HepG2 (cell line): ENCODE measurements around the gene FKBP1A. TPM values are rescaled to one million over a fixed set of nuclear protein-coding genes. Genes with fewer than 3 reads are reported as not detected.

Experiments
- ISX ChIP-seq: sonication (generic); formaldehyde crosslinking; conservative IDR thresholded peaks from 2 replicates; pipeline ENCODE4 v1.5.0; 2020; ENCODE audit warnings: missing genetic modification reagents
- SMAD9 ChIP-seq: sonication (generic); formaldehyde crosslinking; IDR thresholded peaks from 2 replicates; pipeline ENCODE4 v1.5.1; 2020; ENCODE audit warnings: mild to moderate bottlenecking, missing genetic modification reagents
- SRSF1 ChIP-seq: fragments of 200-400 bp; formaldehyde crosslinking; optimal IDR thresholded peaks from 2 replicates; pipeline ENCODE3; 2017; ENCODE audit warnings: mild to moderate bottlenecking, low read depth, low read length, moderate library complexity
- TSC22D2 ChIP-seq: sonication (generic); formaldehyde crosslinking; IDR thresholded peaks from 2 replicates; pipeline ENCODE4 v1.5.1; 2020; ENCODE audit warnings: missing genetic modification reagents, mild to moderate bottlenecking, borderline replicate concordance
- ZNF253 ChIP-seq: sonication (generic); formaldehyde crosslinking; IDR thresholded peaks from 2 replicates; pipeline ENCODE4 v1.8.0; 2022; ENCODE audit warnings: mild to moderate bottlenecking, missing genetic modification reagents, borderline replicate concordance
- polyA plus RNA-seq, 8 experiments: library from polyadenylated mRNA; depleted of rRNA in 3 of 8; stranded (reverse) in 7 of 8; unstranded in 1 of 8; fragments of >200 nt; fragmentation: Illumina TruSeq in 4 of 8; extraction: Trizol in 4 of 8; gene quantifications; 2 replicates each; pipeline versions ENCODE4 v1.2.1 to v1.2.3, GENCODE V29; 2011 to 2016; ENCODE audit warnings: low read depth in 4 of 8, missing spikeins in 1 of 8, mixed read lengths in 1 of 8; ENCODE audit not compliant: insufficient read depth in 1 of 8
- total RNA-seq, 5 experiments: library from RNA; depleted of rRNA; stranded (reverse); fragments of >200 nt; fragmentation: Illumina TruSeq; extraction: Trizol; gene quantifications; 2 replicates each; pipeline ENCODE4 v1.2.3, GENCODE V29; 2016; ENCODE audit warnings: low read depth in 1 of 5
- TF ChIP-seq, protein P1 (sequence below), 2 experiments: sonication (generic) in 1 of 2; formaldehyde crosslinking in 1 of 2; IDR thresholded peaks; 2 replicates each; pipeline versions ENCODE4 v1.6.1 to v1.9.0; 2014 to 2022; ENCODE audit warnings: antibody characterized with exemption in 1 of 2, borderline replicate concordance in 1 of 2, inconsistent platforms in 1 of 2, low read depth in 1 of 2, missing genetic modification reagents in 1 of 2
- TF ChIP-seq, protein P2 (sequence below): sonication (generic); formaldehyde crosslinking; IDR thresholded peaks from 2 replicates; pipeline ENCODE4 v1.4.0; 2020; ENCODE audit warnings: missing genetic modification reagents, borderline replicate concordance
- TF ChIP-seq, protein P3 (sequence below): sonication (generic); formaldehyde crosslinking; IDR thresholded peaks from 2 replicates; pipeline ENCODE4 v1.4.0; 2020; ENCODE audit warnings: missing genetic modification reagents, borderline replicate concordance
- TF ChIP-seq, protein P4 (sequence below): sonication (generic); formaldehyde crosslinking; IDR thresholded peaks from 2 replicates; pipeline ENCODE4 v1.5.0; 2020; ENCODE audit warnings: missing genetic modification reagents
- TF ChIP-seq, protein P5 (sequence below): sonication (generic); formaldehyde crosslinking; IDR thresholded peaks from 2 replicates; pipeline ENCODE4 v1.4.0; 2020; ENCODE audit warnings: mild to moderate bottlenecking, low read depth, missing genetic modification reagents
- TF ChIP-seq, protein P6 (sequence below): sonication (generic); formaldehyde crosslinking; IDR thresholded peaks from 2 replicates; pipeline ENCODE4 v1.4.0; 2020; ENCODE audit warnings: missing genetic modification reagents
- TF ChIP-seq, protein P7 (sequence below): sonication (generic); formaldehyde crosslinking; IDR thresholded peaks from 2 replicates; pipeline ENCODE4 v1.4.0; 2020; ENCODE audit warnings: mild to moderate bottlenecking, missing genetic modification reagents

The FKBP1A gene
- total and polyA plus RNA-seq, 2 of the 13 experiments (the other 11 are each of a cell fraction or from before 2014, with no cell fraction given), result 119 to 468 TPM

DNA sequence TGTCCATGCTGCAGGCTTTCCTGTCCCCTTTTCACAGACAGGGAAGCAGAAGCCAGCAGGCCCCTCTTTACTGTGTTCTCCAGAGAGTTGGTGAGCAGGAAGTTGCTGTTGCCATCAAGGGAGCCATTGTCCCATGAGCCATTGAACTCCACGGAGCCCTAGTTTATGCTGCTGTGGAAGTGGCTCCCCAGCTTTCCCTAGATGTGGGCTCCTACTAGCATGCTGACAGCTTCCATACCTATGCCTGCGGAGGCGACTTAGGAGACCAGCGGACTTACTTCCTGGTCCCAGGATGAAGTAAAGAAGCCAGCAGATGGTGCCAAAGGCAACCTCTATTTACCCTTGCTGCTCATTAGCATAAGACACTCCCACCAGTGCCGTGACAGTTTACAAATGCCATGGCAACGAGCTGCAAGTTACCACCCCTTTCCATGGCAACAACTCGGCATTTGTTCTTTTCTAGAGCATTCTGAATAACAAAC, 30.8 kb upstream of the FKBP1A start (continued):
- TF ChIP-seq, protein P1, sequence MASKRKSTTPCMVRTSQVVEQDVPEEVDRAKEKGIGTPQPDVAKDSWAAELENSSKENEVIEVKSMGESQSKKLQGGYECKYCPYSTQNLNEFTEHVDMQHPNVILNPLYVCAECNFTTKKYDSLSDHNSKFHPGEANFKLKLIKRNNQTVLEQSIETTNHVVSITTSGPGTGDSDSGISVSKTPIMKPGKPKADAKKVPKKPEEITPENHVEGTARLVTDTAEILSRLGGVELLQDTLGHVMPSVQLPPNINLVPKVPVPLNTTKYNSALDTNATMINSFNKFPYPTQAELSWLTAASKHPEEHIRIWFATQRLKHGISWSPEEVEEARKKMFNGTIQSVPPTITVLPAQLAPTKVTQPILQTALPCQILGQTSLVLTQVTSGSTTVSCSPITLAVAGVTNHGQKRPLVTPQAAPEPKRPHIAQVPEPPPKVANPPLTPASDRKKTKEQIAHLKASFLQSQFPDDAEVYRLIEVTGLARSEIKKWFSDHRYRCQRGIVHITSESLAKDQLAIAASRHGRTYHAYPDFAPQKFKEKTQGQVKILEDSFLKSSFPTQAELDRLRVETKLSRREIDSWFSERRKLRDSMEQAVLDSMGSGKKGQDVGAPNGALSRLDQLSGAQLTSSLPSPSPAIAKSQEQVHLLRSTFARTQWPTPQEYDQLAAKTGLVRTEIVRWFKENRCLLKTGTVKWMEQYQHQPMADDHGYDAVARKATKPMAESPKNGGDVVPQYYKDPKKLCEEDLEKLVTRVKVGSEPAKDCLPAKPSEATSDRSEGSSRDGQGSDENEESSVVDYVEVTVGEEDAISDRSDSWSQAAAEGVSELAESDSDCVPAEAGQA (IDR thresholded peaks at IDR 0.05; ENCODE audit: low read depth), result no peak
- TF ChIP-seq, protein P1 (CRISPR knock-in tag; IDR thresholded peaks at IDR 0.05; ENCODE audit: borderline replicate concordance), result no peak
- TF ChIP-seq, protein P2, sequence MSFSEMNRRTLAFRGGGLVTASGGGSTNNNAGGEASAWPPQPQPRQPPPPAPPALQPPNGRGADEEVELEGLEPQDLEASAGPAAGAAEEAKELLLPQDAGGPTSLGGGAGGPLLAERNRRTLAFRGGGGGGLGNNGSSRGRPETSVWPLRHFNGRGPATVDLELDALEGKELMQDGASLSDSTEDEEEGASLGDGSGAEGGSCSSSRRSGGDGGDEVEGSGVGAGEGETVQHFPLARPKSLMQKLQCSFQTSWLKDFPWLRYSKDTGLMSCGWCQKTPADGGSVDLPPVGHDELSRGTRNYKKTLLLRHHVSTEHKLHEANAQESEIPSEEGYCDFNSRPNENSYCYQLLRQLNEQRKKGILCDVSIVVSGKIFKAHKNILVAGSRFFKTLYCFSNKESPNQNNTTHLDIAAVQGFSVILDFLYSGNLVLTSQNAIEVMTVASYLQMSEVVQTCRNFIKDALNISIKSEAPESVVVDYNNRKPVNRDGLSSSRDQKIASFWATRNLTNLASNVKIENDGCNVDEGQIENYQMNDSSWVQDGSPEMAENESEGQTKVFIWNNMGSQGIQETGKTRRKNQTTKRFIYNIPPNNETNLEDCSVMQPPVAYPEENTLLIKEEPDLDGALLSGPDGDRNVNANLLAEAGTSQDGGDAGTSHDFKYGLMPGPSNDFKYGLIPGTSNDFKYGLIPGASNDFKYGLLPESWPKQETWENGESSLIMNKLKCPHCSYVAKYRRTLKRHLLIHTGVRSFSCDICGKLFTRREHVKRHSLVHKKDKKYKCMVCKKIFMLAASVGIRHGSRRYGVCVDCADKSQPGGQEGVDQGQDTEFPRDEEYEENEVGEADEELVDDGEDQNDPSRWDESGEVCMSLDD (CRISPR knock-in tag), result no peak
- TF ChIP-seq, protein P3, sequence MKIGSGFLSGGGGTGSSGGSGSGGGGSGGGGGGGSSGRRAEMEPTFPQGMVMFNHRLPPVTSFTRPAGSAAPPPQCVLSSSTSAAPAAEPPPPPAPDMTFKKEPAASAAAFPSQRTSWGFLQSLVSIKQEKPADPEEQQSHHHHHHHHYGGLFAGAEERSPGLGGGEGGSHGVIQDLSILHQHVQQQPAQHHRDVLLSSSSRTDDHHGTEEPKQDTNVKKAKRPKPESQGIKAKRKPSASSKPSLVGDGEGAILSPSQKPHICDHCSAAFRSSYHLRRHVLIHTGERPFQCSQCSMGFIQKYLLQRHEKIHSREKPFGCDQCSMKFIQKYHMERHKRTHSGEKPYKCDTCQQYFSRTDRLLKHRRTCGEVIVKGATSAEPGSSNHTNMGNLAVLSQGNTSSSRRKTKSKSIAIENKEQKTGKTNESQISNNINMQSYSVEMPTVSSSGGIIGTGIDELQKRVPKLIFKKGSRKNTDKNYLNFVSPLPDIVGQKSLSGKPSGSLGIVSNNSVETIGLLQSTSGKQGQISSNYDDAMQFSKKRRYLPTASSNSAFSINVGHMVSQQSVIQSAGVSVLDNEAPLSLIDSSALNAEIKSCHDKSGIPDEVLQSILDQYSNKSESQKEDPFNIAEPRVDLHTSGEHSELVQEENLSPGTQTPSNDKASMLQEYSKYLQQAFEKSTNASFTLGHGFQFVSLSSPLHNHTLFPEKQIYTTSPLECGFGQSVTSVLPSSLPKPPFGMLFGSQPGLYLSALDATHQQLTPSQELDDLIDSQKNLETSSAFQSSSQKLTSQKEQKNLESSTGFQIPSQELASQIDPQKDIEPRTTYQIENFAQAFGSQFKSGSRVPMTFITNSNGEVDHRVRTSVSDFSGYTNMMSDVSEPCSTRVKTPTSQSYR (CRISPR knock-in tag), result no peak
- TF ChIP-seq, protein P4, sequence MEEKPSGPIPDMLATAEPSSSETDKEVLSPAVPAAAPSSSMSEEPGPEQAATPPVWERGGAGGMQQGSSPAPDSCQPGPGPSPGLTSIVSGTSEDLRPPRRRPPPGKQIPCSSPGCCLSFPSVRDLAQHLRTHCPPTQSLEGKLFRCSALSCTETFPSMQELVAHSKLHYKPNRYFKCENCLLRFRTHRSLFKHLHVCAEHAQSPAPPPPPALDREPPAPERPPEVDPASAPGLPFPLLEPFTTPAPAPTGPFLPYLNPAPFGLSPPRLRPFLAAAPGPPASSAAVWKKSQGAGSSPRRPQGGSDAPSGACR, result no peak
- TF ChIP-seq SMAD9 (no peak), ISX (CRISPR knock-in tag) (no peak), ZNF253 (no peak), TSC22D2 (CRISPR knock-in tag) (no peak), SRSF1 (no peak)
- TF ChIP-seq, protein P5, sequence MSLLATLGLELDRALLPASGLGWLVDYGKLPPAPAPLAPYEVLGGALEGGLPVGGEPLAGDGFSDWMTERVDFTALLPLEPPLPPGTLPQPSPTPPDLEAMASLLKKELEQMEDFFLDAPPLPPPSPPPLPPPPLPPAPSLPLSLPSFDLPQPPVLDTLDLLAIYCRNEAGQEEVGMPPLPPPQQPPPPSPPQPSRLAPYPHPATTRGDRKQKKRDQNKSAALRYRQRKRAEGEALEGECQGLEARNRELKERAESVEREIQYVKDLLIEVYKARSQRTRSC (CRISPR knock-in tag), result no peak
- TF ChIP-seq, protein P6, sequence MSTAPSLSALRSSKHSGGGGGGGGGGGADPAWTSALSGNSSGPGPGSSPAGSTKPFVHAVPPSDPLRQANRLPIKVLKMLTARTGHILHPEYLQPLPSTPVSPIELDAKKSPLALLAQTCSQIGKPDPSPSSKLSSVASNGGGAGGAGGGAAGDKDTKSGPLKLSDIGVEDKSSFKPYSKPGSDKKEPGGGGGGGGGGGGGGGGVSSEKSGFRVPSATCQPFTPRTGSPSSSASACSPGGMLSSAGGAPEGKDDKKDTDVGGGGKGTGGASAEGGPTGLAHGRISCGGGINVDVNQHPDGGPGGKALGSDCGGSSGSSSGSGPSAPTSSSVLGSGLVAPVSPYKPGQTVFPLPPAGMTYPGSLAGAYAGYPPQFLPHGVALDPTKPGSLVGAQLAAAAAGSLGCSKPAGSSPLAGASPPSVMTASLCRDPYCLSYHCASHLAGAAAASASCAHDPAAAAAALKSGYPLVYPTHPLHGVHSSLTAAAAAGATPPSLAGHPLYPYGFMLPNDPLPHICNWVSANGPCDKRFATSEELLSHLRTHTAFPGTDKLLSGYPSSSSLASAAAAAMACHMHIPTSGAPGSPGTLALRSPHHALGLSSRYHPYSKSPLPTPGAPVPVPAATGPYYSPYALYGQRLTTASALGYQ (CRISPR knock-in tag), result no peak
- TF ChIP-seq, protein P7, sequence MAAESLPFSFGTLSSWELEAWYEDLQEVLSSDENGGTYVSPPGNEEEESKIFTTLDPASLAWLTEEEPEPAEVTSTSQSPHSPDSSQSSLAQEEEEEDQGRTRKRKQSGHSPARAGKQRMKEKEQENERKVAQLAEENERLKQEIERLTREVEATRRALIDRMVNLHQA (CRISPR knock-in tag), result no peak
